GM20000 (cell line): ENCODE results near the gene TRAPPC8.
A peak's percentile ranks its signal among the peaks of the same experiment; 100 is the strongest.
"Not testable (repeated sequence)": the region's sequence is repeated elsewhere in the genome, so short reads cannot be mapped to it uniquely, and the experiment has no call there.

ENCODE experiments used
- DNase-seq: peaks from one replicate; pipeline ENCODE4 v3.0.0; 2012; ENCODE audit warnings: low spot score
- CTCF ChIP-seq: IDR thresholded peaks from 2 replicates; pipeline ENCODE4 v1.5.1; 2012; ENCODE audit warnings: mild to moderate bottlenecking, control low read depth; ENCODE audit errors: extremely low read depth, missing control alignments

Gene TRAPPC8

GRCh38 chr18:31821545-31822171 is 121.3 kb downstream of the TRAPPC8 start:
- no peak for DNase-seq
- no peak for TF ChIP-seq CTCF

DNA sequence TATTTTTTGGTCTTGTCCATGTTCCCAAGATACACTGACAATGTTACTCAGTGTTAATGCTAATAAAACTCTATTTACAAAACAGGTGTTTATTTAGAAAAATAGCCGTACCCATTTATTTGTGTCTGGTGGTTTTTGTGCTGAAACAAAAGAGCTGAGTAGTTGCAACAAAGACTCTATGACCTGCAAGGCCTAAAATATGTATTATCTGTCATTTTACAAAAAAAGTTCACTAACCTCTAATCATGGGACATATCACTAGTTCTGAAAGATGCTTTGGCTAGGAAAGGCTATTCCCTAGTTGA is 123.1 kb downstream of the TRAPPC8 start:
- DNase-seq = no peak
- TF ChIP-seq CTCF = no peak

GRCh38 chr18:31819106-31819924 is 123.6 kb downstream of the TRAPPC8 start:
- peak; percentile 38 for DNase-seq
- TF ChIP-seq CTCF = peak; percentile 65

DNA sequence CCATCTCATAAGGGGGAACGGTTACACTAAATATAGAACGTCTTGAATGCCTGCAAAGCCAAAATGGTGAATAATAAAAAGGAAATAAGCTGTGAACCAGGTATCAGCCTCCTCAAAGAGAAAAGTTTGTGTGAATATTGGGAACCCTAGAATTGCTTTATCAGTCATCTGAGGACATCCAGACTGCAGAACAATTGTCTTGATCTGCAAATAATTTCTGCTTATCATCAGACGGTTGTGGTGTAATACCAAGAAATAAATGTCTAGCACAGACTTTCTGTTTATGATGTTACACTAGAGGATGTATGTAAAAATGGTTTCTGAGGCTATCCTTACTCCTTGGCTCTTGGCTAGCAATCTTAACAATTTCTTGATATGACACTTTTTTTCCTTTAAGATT is 128.8 kb downstream of the TRAPPC8 start:
- DNase-seq = no peak
- TF ChIP-seq CTCF = no peak

- DNase-seq = not testable (repeated sequence)
Observed at GRCh38 chr18:31810336-31811130, 132.4 kb downstream of the TRAPPC8 start.

DNA sequence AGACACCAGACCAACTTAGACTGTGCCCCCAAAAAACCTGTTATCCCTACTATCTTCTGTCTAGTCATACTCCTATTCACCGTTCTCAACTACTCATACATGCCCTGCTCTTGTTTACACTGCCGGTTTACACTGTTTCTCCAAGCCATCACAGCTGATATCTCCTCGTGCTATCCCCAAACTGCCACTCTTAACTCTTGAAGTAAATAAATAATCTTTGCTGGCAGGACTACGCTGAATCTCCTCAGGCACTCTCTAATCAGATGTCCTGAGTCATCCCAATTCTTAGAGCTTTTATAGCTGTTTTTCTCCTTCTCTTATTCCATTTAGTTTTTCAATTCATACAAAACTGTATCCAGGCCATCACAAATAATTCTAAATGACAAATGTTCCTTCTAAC is 133.9 kb downstream of the TRAPPC8 start:
- not testable (repeated sequence) for DNase-seq

GRCh38 chr18:31801078-31801477 is 141.8 kb downstream of the TRAPPC8 start:
- no peak for DNase-seq
- no peak for TF ChIP-seq CTCF

DNA sequence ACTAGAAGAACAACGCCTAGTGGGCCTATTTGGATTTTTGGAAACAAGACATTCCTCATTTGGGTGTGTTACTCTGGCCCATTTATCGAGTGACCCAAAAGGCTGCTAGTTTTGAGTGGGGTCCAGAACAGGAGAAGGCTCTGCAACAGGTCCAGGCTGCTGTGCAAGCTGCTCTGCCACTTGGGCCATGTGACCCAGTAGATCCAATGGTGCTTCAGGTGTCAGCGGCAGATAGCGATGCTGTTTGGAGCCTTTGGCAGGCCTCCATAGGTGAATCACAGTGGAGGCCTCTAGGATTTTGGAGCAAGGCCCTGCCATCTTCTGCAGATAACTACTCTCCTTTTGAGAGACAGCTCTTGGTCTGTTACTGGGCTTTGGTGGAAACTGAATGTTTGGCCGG is 143.7 kb downstream of the TRAPPC8 start:
- DNase-seq = not testable (repeated sequence)

DNA sequence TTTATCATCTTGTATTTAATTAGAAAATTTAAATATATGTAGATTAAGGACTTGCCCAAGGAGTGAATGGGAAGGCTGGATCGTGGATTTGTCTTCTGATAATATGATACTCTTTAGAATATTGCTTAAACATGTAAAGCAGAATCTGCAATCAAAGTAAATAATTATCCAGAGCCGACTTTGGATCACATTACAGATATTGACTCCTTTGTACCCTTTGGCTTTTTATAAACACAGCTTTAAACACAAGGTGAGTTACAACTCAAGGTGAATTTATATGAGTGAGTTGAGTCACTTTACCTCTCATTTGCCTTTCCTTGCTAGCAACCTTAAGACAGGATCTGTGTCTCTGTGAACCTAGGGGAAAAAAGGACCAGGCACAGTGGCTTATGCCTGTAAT is 144.5 kb downstream of the TRAPPC8 start:
- no peak for TF ChIP-seq CTCF
- DNase-seq = no peak
